Measurements from ENCODE around the gene GNAQ. TPM values are rescaled to one million over a fixed set of nuclear protein-coding genes. Genes with fewer than 3 reads are reported as not detected.
"Not testable (repeated sequence)": the region's sequence is repeated elsewhere in the genome, so short reads cannot be mapped to it uniquely, and the experiment has no call there.

Gene GNAQ
- total RNA-seq, result 17.8 TPM

DNA sequence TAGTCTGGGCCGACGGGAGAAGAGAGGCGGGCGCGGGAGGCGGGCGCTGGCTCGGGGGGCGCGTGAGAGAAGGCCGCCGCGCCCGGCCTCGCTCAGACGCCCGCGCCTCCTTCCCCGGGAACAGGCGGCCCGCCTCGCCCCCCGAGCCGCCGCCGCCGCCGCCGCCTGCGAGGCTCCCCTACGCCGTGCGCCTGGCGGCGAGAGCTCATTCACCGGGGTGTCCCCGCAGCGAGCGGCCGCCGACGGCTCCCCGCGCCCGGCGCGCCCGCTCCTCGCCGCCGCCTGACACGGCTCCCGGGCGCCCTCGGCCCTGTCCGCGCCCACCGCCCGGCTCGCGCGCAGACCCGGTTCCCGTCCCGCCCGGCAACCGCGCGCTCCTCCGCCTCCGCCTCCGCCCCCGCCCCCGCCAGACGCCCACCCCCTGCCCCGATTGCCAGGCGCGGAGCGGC, at the start of gene GNAQ:
Gene GNAQ (minus strand): TSS at position 368 of the 449 bp plus-strand sequence. CDS start 576 bp downstream, outside the sequence.
- DNase-seq, result no peak

DNA sequence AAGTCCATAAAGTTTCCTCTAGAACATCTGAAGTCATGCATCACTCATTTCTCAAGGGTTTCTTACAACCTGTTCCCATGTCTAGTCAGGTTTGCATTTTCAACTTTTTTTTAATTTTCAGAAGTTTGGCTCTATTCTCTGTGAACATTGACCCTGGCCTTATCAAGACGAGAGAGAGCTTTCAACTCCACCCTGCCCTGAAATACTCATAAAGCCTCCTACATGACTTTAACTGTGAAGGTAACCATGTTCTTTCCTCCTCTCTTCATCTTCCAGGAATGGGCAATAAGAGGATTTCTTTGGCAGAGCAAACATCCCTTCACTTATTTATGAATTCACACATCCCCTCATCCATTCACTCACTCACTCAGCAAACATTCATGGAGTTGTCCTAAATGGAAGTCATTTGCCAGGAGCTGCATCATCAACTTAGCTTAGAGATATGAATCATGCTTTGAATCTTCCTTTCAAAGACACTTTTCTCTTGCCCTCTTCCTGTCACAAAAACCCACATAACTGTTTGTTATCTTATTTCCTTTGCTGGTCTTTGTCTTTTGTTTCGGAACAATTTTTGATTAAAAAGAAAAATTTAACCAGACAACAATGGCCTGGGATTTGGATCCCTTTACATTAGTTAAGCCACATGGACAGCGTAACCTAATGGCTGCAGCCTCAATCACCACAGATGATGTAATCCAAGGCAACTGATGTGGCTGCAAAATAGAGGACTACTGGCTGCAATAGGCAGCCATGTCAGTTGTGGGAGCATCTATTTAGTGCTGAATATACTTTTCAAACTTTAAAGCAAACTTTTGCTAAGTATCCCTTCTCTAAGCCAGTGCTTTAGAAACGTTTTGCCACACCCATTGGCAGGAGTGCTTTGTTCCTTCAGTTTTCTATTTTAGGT, 43.0 kb upstream of the GNAQ start:
- DNase-seq, result no peak

DNA sequence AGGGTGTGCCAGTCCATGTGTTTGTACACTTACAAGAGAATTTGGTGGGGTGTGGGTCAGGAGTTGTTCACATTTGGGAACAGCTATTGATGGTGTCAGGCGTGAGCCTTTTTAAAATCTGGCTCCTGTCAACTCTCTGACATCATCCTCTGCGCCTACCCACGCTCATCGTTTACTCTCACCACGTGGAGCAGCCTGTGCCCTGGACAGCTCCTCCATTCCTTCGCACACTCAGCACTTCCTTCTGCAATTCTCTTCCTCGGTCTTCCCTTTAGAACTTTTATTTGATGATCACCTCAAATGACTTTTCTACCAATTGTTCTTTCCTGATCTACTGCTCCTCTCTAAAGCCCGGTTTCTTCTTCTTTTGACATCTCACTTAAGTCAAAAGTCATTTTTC, 42.1 kb upstream of the GNAQ start:
- no peak for DNase-seq

DNA sequence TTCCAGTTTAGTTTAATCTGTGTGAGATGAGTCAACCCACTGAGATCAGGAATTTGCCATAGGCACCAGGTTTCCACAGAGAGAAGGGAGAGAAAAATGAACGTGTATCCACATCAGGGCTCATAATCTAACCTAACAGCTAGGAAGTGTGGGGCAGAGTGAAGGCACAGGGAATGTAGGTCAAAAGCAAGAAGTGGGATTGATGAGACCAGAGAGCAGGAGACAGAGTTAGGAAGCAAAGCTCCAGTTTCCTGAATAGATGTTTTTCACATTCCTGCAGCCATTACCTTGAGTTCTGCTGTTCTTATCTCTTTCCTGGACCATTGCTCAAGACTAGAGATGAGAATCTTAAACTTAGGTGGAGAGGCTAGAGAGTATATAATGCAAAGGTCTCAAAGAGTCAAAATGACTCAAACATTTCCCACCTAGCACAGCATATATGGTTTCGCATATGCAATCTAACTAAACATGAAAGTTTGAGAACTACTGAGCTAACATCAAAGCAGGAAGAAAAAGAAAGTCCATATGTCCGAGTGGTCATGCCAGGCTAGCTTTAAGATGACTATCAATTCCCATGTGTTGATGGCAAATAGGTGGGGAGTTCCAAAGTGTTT, 41.1 kb upstream of the GNAQ start:
- DNase-seq, result no peak

DNA sequence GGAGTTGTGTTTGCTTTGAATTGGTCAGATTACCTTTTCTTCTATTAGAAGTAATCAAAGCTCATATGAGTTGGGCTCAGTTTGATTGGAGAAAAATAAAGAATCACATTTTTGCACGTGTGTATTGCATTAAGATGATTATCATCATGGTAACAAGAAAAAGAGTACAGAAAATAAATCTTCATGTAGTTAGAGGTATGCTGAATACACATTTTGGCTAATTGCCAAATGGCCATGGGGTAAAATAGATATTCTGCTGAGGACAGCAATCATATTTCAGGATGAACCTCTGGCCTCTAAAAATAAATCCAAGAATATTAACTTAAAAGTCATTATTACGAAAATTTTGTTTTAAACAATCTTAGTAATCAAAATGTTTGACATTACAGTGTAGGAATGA, 38.9 kb upstream of the GNAQ start:
- no peak for DNase-seq

DNA sequence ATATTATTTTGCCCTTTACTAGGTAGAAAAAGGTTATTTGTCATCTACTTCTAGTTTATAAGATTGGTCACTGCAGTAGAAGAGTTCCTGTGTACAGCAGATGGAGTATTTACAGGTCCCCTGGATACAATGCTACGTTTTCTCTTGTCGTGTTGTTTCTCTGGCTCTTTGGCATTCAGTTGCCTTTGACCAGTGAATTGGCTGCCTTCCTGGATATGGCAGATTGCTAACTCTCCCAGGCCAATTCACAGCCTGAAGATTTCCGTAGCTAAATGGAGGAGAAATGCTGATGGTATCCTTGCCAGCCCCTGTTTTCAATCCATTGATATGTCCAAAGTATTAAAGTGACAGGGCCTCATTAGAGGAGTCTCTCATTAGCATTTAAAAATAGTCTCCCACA, 32.5 kb upstream of the GNAQ start:
- DNase-seq, result no peak

DNA sequence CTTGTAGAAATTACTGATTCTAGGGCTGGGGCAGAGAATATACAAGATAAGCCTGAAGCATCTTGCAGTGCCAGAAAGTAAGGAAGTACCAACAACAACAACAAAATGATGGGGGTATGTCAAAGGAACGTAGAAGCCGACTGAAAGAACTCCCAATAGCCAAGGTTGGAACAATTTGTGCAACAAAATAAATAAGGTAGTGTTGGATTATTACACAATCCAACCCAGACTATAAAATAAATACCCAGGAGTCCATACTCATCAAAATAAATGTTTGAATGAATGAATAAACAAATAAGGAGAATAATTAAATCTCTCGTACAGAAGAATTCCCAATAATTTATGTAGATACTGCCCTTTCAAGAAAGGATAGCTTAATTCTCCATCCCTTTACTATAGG, 31.1 kb upstream of the GNAQ start:
- no peak for DNase-seq

DNA sequence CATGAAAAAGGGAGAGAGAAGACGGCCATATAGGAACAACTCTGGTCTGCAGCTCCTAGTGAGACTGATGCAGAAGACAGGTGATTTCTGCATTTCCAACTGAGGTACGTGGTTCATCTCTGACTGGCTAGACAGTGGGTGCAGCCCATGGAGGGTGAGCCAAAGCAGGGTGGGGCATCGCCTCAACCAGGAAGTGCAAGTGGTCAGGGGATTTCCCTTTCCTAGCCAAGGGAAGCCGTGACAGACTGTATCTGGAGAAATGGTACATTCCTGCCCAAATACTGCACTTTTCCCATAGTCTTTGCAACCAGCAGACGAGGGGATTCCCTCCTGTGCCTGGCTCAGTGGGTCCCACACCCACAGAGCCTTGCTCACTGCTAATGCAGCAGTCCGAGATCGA, 22.6 kb upstream of the GNAQ start:
- not testable (repeated sequence) for DNase-seq

DNA sequence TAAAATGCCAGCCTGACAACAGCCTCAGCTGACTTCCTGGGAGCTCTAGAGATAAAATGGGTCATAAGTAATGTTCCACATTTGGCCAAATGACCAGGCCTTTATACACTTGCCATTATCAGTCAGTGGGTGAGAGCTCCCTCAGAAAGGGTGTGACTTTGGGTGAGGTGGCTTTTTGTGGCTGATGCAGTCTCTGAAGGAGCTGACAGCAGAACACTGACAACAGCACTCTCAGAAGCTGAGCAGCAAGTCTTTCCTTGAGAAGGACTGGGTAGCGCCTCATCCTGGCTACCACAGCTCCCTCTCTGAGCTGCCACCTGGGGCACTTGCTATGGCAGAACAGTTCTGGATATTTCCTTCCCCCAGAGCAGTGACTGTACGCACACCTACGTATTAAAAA, 22.0 kb upstream of the GNAQ start:
- DNase-seq, result no peak

DNA sequence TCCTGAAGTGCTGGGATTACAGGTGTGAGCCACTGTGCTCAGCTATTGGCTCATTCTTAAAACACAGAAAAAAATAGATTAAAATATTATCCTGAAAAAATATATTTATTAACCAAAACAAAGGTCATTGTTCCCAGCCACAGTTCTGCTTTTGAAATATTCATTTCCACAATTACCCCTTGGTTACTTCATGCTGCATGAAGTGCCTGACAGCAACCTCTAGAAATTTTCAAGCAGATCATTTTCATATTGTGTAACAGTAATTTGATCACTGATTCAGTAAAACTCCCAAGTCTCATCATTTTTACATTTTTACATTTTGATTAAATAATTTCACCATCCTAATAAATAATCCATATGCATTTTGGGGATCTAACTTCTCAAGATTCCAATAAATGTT, 18.8 kb upstream of the GNAQ start:
- DNase-seq, result no peak

DNA sequence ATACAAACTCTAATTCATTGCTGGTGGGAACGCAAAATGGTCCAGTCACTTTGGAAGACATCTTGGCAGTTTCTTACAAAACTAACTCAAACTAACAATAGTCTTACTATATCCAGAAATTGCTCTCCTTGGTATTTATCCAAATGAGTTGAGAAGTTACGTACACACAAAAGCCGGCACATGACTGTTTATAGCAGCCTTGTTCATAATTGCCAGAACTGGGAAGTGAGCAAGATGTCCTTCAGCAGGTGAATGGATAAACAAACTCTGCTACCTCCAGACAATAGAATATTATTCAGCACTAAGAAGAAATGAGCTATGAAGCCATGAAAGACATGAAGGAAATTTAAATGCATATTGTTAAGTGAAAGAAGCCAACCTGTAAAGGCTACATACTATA, 17.9 kb upstream of the GNAQ start:
- no peak for DNase-seq

DNA sequence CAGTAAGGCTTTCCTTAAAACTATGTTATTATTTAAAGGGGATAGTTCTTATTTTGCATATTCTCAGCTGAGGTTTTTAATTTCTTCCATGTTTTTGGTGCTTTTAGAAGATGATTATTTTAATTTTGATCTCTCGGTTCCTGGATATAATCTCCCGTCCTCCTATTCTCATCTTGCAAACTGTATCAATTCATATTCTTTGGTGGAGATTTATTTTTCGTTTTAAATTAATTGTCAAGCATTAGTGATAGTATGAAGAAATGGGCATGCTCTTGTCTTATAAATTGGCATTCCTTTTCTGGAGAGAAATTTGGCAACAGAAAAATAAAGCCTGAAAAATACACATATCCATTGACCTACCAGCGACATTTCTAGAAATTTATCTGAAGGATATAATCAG, 15.5 kb upstream of the GNAQ start:
- DNase-seq, result no peak

DNA sequence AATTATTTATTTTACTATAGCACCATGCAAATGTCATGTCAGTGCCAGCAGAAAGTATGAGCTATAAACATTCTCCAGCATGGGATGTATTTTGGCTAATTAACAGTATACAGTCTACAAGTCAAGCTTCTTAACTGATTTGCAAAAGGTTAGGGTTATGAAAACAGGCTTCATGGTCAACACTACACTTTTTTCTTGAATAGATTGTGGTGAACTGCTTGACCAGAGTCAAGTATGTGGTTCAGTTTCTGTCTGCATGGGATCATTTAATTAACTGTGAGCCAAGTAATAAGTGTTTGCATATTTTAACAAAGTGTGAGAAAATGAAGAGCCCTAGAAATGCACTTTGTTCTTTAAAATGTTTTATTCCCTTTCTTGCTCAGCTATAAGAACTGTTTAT, 14.5 kb upstream of the GNAQ start:
- no peak for DNase-seq

DNA sequence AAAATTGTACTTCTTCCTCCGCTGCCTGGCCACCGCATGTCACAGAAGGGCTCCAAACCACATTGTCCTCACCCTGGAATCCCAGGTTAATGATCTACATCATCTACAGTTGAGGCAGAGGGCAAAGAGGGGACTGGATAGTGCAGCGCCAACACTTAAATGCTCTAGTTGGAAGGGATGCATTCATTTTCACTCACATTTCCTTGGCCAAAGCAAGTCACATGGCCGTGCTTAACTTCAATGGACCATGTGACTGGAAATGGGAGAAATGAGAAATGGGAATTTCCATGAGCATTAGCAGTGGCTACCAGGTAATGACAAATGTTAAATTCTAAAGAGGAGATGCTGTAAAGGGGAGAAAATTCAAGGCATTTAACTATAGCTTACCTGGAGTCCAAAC, 13.3 kb upstream of the GNAQ start:
- no peak for DNase-seq

DNA sequence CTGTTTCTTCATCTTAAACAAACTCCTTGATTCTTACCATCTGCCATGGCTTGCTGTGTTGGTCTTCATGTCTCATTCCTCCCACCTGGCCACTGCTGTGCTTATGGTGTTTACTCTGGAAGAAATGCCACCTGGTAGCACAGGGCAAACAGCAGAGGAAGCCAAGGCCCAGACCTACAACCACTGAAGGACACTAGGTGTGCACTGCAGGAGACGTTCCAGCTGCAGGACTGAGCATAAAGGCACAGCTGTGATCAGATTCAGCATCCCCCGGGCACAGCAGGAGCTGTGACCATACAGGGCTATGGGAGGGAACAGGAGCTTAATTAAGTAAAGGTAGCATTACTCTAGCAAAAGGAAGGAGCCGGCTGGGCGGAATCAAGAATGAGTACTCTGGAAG, 12.6 kb upstream of the GNAQ start:
- DNase-seq, result no peak

DNA sequence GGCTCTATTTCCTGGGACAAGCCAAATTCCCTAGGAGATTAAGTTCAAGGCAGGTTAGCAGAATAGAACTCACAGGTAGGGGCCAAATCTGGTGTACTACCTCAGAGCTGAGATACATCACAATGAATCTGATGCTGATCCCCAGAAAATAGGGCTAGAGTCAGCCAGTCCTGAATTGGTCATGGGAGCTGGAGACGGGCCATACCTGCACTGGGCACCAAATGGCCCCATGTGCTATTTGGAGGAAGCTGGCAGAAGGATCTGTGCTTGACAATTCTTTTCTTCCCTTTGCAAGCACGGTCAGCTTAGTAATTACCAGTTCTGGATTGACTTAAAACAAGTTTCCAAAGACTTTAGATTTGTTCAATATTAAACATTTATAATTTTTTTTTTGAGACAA, 10.4 kb upstream of the GNAQ start:
- no peak for DNase-seq

DNA sequence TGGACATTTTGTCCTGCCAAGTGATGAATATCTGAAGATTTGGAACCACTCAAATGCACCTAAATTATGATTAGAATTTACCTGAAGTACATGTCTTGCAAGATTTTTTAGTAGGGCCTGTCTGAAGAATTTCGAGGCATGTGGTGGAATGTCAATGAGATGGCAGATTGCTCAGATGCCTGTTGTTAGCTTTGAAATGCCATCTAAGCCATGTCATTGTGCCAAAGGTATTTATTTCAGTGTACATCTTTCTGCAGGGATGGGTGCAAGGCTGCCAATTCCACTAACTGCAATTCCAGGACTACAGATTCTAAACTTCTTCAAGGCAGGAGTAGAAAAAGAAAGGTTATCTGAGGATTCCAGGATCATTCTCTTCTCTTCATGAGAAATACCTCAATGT, 9.1 kb upstream of the GNAQ start:
- DNase-seq, result no peak

DNA sequence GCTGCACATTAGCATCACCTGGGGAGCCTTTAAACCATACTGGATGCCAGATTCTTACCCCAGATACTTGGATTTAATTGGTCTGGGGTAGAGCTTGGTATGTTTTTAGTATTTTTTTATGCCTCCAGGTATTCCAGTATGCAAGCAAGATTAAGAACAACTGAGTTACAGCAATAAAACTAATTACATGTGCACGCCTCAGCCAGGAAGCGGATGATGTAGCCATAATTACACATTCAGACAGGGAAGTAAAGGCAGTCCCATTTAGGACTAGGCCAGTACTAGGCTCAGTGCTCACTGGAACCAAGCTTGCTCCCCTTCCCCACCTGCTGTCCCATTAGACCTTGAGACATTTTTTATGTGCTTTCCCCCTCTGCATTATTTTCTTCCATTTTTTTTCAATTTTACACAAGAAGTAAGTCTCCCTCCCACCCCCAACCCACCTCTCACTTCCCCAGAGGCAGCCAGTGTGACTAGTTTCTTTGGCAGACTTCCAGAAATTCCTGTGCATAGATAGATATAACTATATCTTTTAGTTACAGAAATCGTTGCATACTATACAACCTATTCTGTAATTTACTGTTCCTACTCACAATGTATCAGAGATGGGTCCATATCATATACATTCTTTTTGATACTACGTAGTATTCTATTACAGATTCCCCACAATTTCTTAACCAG, 7.1 kb upstream of the GNAQ start:
- DNase-seq, result no peak

DNA sequence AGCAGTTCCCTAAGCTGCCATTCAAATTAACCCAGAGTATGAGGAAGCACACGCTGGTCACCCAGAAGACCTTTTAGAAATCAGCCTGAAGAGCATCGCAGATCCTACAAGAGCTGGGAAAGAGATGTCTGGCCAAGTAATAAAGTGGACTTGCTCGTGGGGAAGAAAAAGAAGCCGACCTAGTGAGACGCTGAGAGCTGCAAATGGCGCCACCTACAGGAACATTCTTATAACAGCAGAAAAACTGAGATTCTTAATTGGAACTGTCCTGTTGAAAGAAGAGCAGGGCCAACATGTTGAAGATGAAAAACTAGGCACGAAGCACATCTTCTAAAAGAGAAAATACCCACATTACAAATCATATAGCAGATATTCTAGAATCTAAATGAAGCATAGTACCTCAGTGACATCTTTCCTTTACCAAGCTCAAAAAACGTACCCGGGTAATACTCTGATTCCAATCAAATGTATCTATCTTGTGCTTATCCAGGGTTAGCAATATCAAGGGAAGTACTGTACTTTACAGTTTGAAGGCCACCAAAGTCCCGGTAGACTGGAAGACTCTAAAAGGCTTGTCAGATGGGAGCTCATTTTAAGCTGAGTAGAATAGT, 3.9 kb upstream of the GNAQ start:
- peak; percentile 88 for DNase-seq

DNA sequence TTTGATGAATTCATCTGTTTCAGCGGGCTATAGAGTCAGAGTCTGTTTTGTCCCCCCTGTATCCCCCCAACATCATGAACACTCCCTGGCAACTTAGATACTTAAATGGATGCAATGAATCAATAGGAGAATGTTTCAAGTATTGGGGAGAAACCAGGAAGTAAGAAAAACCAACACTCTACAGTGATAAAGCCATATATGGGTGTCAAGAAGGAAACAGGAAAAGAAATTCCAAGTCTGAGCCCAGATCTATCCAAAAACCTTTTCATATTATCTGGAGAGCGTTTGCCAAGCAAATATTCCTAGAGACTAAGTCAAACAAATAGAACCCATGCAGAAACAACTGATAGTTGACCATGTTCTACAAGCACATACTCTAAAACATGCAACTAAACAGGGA, 2.3 kb upstream of the GNAQ start:
- no peak for DNase-seq

DNA sequence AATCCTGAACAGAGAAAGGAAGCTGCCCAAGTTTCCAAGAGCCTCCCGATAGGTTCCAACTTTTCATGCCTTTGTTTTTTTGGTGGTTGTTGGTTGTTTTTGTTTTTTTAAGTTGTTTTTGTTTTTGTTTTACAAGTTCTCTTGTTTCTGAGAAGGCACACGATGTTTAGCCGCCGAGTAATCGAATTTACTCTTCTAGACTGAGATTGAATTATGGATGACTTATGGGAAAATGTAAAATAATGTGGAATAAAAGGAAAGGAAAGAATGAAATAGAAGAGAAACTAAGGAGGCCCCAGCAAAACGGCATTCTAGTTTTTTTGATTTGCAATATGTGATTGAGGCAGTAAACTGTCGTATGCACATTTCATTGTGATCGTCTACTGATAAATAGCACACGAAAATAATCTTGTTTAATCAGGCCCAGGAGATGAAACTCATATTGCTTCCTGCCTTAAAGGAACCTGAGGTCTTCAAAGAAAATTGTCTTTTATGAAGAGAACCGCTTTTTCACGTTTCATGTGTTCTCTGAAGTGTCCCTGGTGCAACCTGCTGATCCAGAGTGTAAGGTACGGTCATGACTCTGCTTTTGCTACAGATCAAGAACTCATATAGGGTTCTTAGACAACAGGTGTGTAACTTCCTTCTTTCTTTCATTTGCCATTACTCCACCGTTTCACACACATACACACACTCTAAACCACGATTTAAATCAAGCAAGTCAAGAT, 1.3 kb upstream of the GNAQ start:
- DNase-seq, result no peak
